K562 (cell line): ENCODE data around the gene TENM4. TPM values are rescaled to one million over a fixed set of nuclear protein-coding genes. Genes with fewer than 3 reads are reported as not detected.

Source experiments
- ATAC-seq: fragments of 200-7000 bp; cut with Tn5 transposase; 3 replicates; pipeline ENCODE4 v1.9.1; 2020; ENCODE audit warnings: moderate library complexity
- BruUV-seq: library from RNA; stranded (reverse); fragments of 400-500 nt; replicated peaks from 2 replicates; lab custom pipeline; 2021; lab: Mats Ljungman, UMichigan
- CTCF ChIA-PET: fragments of 300-600 bp; formaldehyde crosslinking; extraction: SDS; loops from one replicate; lab custom pipeline; 2021; ENCODE audit warnings: low intra/inter-chr PET ratio; lab: Yijun Ruan, JAX
- POLR2A ChIA-PET: fragments of 300-600, 350-650 bp; sonication (Branson Sonifier 250); formaldehyde crosslinking; extraction: SDS; loops from one replicate; lab custom pipeline; 2021; ENCODE audit warnings: antibody characterized with exemption, inconsistent platforms; lab: Yijun Ruan, JAX
- DNase-seq, 4 experiments: peaks; one replicate each; pipeline versions ENCODE4 v3.0.0 to v3.0.0-alpha.2; 2011 to 2018; ENCODE audit warnings: low spot score in 3 of 4, mixed read lengths in 3 of 4; ENCODE audit errors: extremely low read depth in 1 of 4
- FAIRE-seq: peaks from 2 replicates; lab custom pipeline; 2011; peaks lifted over from hg19 to GRCh38; lab: Jason Lieb, UNC
- H2AFZ ChIP-seq: 2 replicates; pipeline ENCODE4 v1.6.0; 2011; ENCODE audit warnings: low read depth, low read length, control low read depth, inconsistent platforms
- H3K27ac ChIP-seq: fragments of 200-600 bp; 3 replicates; pipeline ENCODE4 v1.8.0; 2011; ENCODE audit warnings: low read depth, mild to moderate bottlenecking, control low read depth, inconsistent platforms, low read length, moderate library complexity, mixed read lengths; ENCODE audit errors: extremely low read depth
- H3K27me3 ChIP-seq, 2 experiments: fragments of 300-600 bp in 1 of 2; 2 replicates in 1 of 2; 3 replicates in 1 of 2; pipeline versions ENCODE4 v1.6.0 to v1.8.0; 2011; ENCODE audit warnings: inconsistent platforms in 2 of 2, low read length in 2 of 2, mild to moderate bottlenecking in 1 of 2, mixed read lengths in 1 of 2, moderate library complexity in 1 of 2; ENCODE audit not compliant: control insufficient read depth in 2 of 2, insufficient read depth in 2 of 2
- H3K36me3 ChIP-seq: fragments of 300-600 bp; 3 replicates; pipeline ENCODE4 v1.8.0; 2011; ENCODE audit warnings: mild to moderate bottlenecking, low read length, inconsistent platforms; ENCODE audit not compliant: control insufficient read depth, insufficient read depth
- H3K4me1 ChIP-seq, 2 experiments: fragments of 200-600 bp in 1 of 2; replicated peaks in 1 of 2; 2 replicates in 1 of 2; 3 replicates in 1 of 2; pipeline versions ENCODE4 v1.5.1 to v1.8.0; 2011; ENCODE audit warnings: inconsistent platforms in 2 of 2, low read length in 2 of 2, mild to moderate bottlenecking in 1 of 2, mixed read lengths in 1 of 2, moderate library complexity in 1 of 2; ENCODE audit not compliant: control insufficient read depth in 2 of 2, insufficient read depth in 2 of 2
- H3K4me2 ChIP-seq: 2 replicates; pipeline ENCODE4 v1.6.1; 2011; ENCODE audit warnings: low read length, control low read depth, inconsistent platforms, mixed read lengths; ENCODE audit not compliant: insufficient read depth
- H3K4me3 ChIP-seq: fragments of 200-600 bp; sonication (generic), shearing (Covaris generic); 2 replicates; pipeline ENCODE4 v1.5.1; 2016; ENCODE audit warnings: control low read depth, inconsistent platforms
- H3K79me2 ChIP-seq: fragments of 200-600 bp; 3 replicates; pipeline ENCODE4 v1.8.0; 2011; ENCODE audit warnings: low read length, inconsistent platforms; ENCODE audit not compliant: control insufficient read depth, insufficient read depth
- H3K9ac ChIP-seq, 2 experiments: 2 replicates each; pipeline versions ENCODE4 v1.6.0 to v1.6.1; 2011; ENCODE audit warnings: low read depth in 2 of 2, low read length in 2 of 2, control low read depth in 1 of 2, inconsistent platforms in 1 of 2, mild to moderate bottlenecking in 1 of 2, mixed read lengths in 1 of 2; ENCODE audit not compliant: insufficient read depth in 1 of 2
- H3K9me1 ChIP-seq: one replicate; pipeline ENCODE4 v1.6.0; 2011; ENCODE audit warnings: inconsistent platforms, mild to moderate bottlenecking, low read length, moderate library complexity; ENCODE audit not compliant: control insufficient read depth, insufficient read depth
- H3K9me3 ChIP-seq: replicated peaks from 2 replicates; pipeline ENCODE4 v1.5.1; 2011; ENCODE audit warnings: low read depth, low read length, inconsistent platforms; ENCODE audit not compliant: control insufficient read depth, insufficient read depth
- H4K20me1 ChIP-seq: replicated peaks from 2 replicates; pipeline ENCODE4 v1.6.1; 2011; ENCODE audit warnings: low read length, inconsistent platforms, mixed read lengths; ENCODE audit not compliant: control insufficient read depth, insufficient read depth
- ARID2 ChIP-seq: fragments of 450-650 bp; IDR thresholded peaks from 2 replicates; pipeline ENCODE4 v1.6.1; 2017; ENCODE audit warnings: antibody characterized with exemption, mild to moderate bottlenecking
- LCOR ChIP-seq: sonication (generic); formaldehyde crosslinking; IDR thresholded peaks from 2 replicates; pipeline ENCODE4 v1.8.0; 2022; ENCODE audit warnings: mild to moderate bottlenecking, missing genetic modification reagents
- SMARCA4 ChIP-seq: fragments of 450-650 bp; IDR thresholded peaks from 2 replicates; pipeline ENCODE4 v1.6.1; 2016
- SNIP1 ChIP-seq: fragments of 450-650 bp; IDR thresholded peaks from 2 replicates; pipeline ENCODE4 v1.7.1; 2017; ENCODE audit warnings: low read depth, mild to moderate bottlenecking
- ZSCAN32 ChIP-seq: fragments of 450-650 bp; formaldehyde crosslinking; IDR thresholded peaks from 2 replicates; pipeline ENCODE4 v1.4.0; 2020; ENCODE audit warnings: mild to moderate bottlenecking, moderate library complexity
- WGBS: fragments of 100-300 bp; shearing (Covaris generic); methylation state at CpG from one replicate; pipeline ENCODE4 v1.1.6; 2016; ENCODE audit warnings: low coverage, mixed read lengths; ENCODE audit not compliant: insufficient coverage; ENCODE audit errors: missing lambda C conversion rate; 5-methylcytosine and 5-hydroxymethylcytosine counted together
- in situ Hi-C: fragments of 300-500 bp; cut with MboI; formaldehyde crosslinking; loops from 4 replicates; pipeline ENCODE4 v1.15.0; 2018; ENCODE audit warnings: inconsistent platforms, mixed read lengths
- intact Hi-C: fragments of 100-400 bp; cut with micrococcal nuclease; formaldehyde crosslinking; loops from 2 replicates; pipeline ENCODE4 v1.14.2; 2022
- polyA plus RNA-seq, 8 experiments: library from polyadenylated mRNA; depleted of rRNA in 4 of 8; stranded (reverse) in 5 of 8; unstranded in 3 of 8; fragments of >200 nt; fragmentation: Nextera tagmentation in 2 of 8; fragmentation: Illumina TruSeq in 1 of 8; extraction: Ambion mirVana in 2 of 8; extraction: Trizol in 1 of 8; gene quantifications; 2 replicates each; pipeline versions ENCODE4 v1.2.1 to v1.2.3, GENCODE V29; 2011 to 2014; ENCODE audit warnings: inconsistent platforms in 1 of 8, missing spikeins in 1 of 8
- total RNA-seq, 7 experiments: library from RNA; depleted of rRNA in 6 of 7; stranded (reverse); fragments of >200 nt in 6 of 7; fragmentation: Illumina TruSeq in 2 of 7; extraction: Trizol in 2 of 7; gene quantifications; 2 replicates each; pipeline versions ENCODE4 v1.2.1 to v1.2.3, GENCODE V29; 2011 to 2021; ENCODE audit warnings: low replicate concordance in 1 of 7
- TF ChIP-seq, protein P1 (sequence below): IDR thresholded peaks from 2 replicates; pipeline ENCODE4 v1.6.1; 2011; ENCODE audit warnings: borderline replicate concordance, low read depth, mild to moderate bottlenecking, moderate library complexity, low read length; ENCODE audit not compliant: insufficient read depth, poor library complexity, severe bottlenecking

Gene TENM4
- total and polyA plus RNA-seq, 9 of the 15 experiments (the other 6 are each of a cell fraction or from before 2014, with no cell fraction given), result 0.16 TPM; not detected in 8

DNA sequence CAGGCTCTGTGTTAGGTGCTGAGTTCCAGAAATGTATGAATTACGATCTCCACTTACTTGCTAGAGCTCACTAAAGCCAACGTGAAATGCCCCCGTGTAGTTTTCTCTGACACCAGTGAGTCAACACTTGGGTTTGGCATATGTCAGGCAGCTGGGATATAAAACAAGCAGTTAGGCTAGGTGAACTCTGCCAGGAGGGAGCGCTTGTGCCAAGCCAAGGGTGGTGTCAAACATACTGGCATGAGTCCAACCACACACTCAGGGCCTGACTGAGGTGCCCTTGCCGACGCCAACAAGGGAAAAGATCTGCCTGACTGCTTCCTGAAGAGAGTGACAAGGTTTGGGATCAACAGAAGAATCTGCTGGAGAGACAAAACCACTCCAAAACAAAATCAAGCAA lies 698.4 kb downstream of the TENM4 start:
- DNase-seq, result no peak
- Histone ChIP-seq H2AFZ (no peak overlapping the region), H3K4me3 (no peak overlapping the region), H4K20me1 (no peaks in the 10 kb centered on the region), H3K27ac (no peak overlapping the region), H3K79me2 (no peaks in the 10 kb centered on the region), H3K4me1 (no peaks in the 10 kb centered on the region), H3K9me1 (no peaks in the 10 kb centered on the region), H3K9me3 (no peaks in the 10 kb centered on the region), H3K36me3 (no peaks in the 10 kb centered on the region), H3K9ac (no peak overlapping the region), H3K4me2 (no peak overlapping the region), H3K27me3 (peaks cover 2 to 14% of the 10 kb centered on the region in 2 experiments; a peak in 3 of 5 replicates)
- intact Hi-C loops, result no loop called here
- FAIRE-seq, result no peak
- no peak for TF ChIP-seq LCOR
- TF ChIP-seq ARID2, result no peak
- no peak for TF ChIP-seq ZSCAN32
- no peak for TF ChIP-seq SMARCA4
- POLR2A ChIA-PET, result interaction anchor here (1.2 kb wide), 1 partner anchor 10 kb away, joined by 3 read pairs; no protein-coding TSS in a partner anchor
- WGBS, result 2% methylated on average over 6 of the region's 6 CpGs
- in situ Hi-C loops, result no loop called here
- ATAC-seq, result no peak
- BruUV-seq, result no TSS peak
- CTCF ChIA-PET, result no interaction called here

DNA sequence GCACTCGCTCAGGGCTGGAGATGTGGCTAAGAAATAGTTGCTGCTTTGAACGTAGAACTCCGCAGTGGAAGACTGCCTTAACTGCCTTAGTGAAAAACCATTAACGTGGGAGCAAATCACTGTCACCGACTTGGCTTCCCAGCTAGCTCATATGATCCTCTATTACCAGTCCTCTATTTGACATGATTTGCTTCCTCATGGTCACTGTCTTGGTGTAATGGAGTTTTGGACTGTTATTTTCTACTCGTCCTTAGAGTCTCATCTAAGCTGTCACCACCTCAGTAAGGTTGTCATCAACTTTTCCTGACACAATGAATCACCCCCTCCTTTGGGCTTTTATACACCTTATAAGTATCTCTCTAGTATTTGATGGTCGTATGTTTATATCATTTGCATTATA lies 699.1 kb downstream of the TENM4 start:
- H2AFZ ChIP-seq, result no peak overlapping the region
- no peaks in the 10 kb centered on the region for H3K4me1 ChIP-seq
- ChIA-PET POLR2A (interaction anchor here (1.2 kb wide), 1 partner anchor 11 kb away, joined by 3 read pairs; no protein-coding TSS in a partner anchor), CTCF (no interaction called here)
- no peaks in the 10 kb centered on the region for H3K36me3 ChIP-seq
- H4K20me1 ChIP-seq, result no peaks in the 10 kb centered on the region
- no TSS peak for BruUV-seq
- under 1% methylated on average over 7 of the region's 7 CpGs for WGBS
- no peaks in the 10 kb centered on the region for H3K9me1 ChIP-seq
- intact Hi-C loops (no loop called here), in situ Hi-C loops (no loop called here)
- H3K27ac ChIP-seq, result no peak overlapping the region
- TF ChIP-seq SNIP1, result no peak
- TF ChIP-seq, protein P1, sequence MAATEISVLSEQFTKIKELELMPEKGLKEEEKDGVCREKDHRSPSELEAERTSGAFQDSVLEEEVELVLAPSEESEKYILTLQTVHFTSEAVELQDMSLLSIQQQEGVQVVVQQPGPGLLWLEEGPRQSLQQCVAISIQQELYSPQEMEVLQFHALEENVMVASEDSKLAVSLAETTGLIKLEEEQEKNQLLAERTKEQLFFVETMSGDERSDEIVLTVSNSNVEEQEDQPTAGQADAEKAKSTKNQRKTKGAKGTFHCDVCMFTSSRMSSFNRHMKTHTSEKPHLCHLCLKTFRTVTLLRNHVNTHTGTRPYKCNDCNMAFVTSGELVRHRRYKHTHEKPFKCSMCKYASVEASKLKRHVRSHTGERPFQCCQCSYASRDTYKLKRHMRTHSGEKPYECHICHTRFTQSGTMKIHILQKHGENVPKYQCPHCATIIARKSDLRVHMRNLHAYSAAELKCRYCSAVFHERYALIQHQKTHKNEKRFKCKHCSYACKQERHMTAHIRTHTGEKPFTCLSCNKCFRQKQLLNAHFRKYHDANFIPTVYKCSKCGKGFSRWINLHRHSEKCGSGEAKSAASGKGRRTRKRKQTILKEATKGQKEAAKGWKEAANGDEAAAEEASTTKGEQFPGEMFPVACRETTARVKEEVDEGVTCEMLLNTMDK, result no peak
- H3K9me3 ChIP-seq, result no peaks in the 10 kb centered on the region
- no peak overlapping the region for H3K4me3 ChIP-seq
- FAIRE-seq (no peak), DNase-seq (no peak), ATAC-seq (no peak)
- H3K27me3 ChIP-seq, result peaks cover 2 to 14% of the 10 kb centered on the region in 2 experiments; a peak in 3 of 5 replicates
- H3K9ac ChIP-seq, result no peak overlapping the region
- no peak overlapping the region for H3K4me2 ChIP-seq
- no peaks in the 10 kb centered on the region for H3K79me2 ChIP-seq
